Measurements from ENCODE around the gene DQX1.
A peak's percentile ranks its signal among the peaks of the same experiment; 100 is the strongest.

The DQX1 gene

GRCh38 chr2:74502720-74503505 is 23.1 kb downstream of the DQX1 start:
- Histone ChIP-seq H4K20me1 (ENCODE audit: insufficient read depth) (no peaks in the 10 kb centered on the region), H3K4me3 (IDR thresholded peaks at IDR 0.05; ENCODE audit: insufficient read depth, low read depth, low read length) (no peak overlapping the region), H3K4me2 (peak overlapping the region; percentile 96), H3K79me2 (ENCODE audit: insufficient read depth, low read depth) (peaks cover 13% of the 10 kb centered on the region), H3K36me3 (ENCODE audit: insufficient read depth) (no peaks in the 10 kb centered on the region), H3K9ac (peak overlapping the region; percentile 42; the same call in 1 of the 2 replicates), H3K27me3 (ENCODE audit: insufficient read depth, low read depth) (peaks cover 12% of the 10 kb centered on the region; the same call in 1 of the 2 replicates), H2AFZ (ENCODE audit: low read depth) (peak overlapping the region; percentile 98), H3K27ac (no peak overlapping the region), H3K4me1 (ENCODE audit: low read depth, poor library complexity, severe bottlenecking) (peaks cover 23% of the 10 kb centered on the region)
- peak; percentile 40 for TF ChIP-seq CTCF (conservative IDR thresholded peaks at IDR 0.05; ENCODE audit: low read depth, low read length)

GRCh38 chr2:74502147-74502719 is 23.8 kb downstream of the DQX1 start:
- H3K79me2 ChIP-seq (ENCODE audit: insufficient read depth, low read depth): peaks cover 13% of the 10 kb centered on the region
- no peak overlapping the region for H3K4me3 ChIP-seq (IDR thresholded peaks at IDR 0.05; ENCODE audit: insufficient read depth, low read depth, low read length)
- H3K36me3 ChIP-seq (ENCODE audit: insufficient read depth): no peaks in the 10 kb centered on the region
- peak overlapping the region; percentile 42; the same call in 1 of the 2 replicates for H3K9ac ChIP-seq
- no peaks in the 10 kb centered on the region for H4K20me1 ChIP-seq (ENCODE audit: insufficient read depth)
- no peak overlapping the region for H3K27ac ChIP-seq
- H3K4me1 ChIP-seq (ENCODE audit: low read depth, poor library complexity, severe bottlenecking): peaks cover 21% of the 10 kb centered on the region
- H3K4me2 ChIP-seq: peak overlapping the region; percentile 96
- peaks cover 12% of the 10 kb centered on the region; the same call in 1 of the 2 replicates for H3K27me3 ChIP-seq (ENCODE audit: insufficient read depth, low read depth)
- no peak for TF ChIP-seq CTCF (conservative IDR thresholded peaks at IDR 0.05; ENCODE audit: low read depth, low read length)
- H2AFZ ChIP-seq (ENCODE audit: low read depth): peak overlapping the region; percentile 98

- no peak for TF ChIP-seq CTCF (conservative IDR thresholded peaks at IDR 0.05; ENCODE audit: low read depth, low read length)
- H3K36me3 ChIP-seq (ENCODE audit: insufficient read depth): no peaks in the 10 kb centered on the region
- H3K9ac ChIP-seq: no peak overlapping the region
- H3K27me3 ChIP-seq (ENCODE audit: insufficient read depth, low read depth): peaks cover 12% of the 10 kb centered on the region; the same call in 1 of the 2 replicates
- H2AFZ ChIP-seq (ENCODE audit: low read depth): no peak overlapping the region; the same call in 1 of the 2 replicates
- H3K27ac ChIP-seq: no peak overlapping the region
- peaks cover 19% of the 10 kb centered on the region for H3K4me1 ChIP-seq (ENCODE audit: low read depth, poor library complexity, severe bottlenecking)
- H3K79me2 ChIP-seq (ENCODE audit: insufficient read depth, low read depth): peaks cover 8% of the 10 kb centered on the region
- no peak overlapping the region for H3K4me2 ChIP-seq
- H4K20me1 ChIP-seq (ENCODE audit: insufficient read depth): no peaks in the 10 kb centered on the region
- no peak overlapping the region for H3K4me3 ChIP-seq (IDR thresholded peaks at IDR 0.05; ENCODE audit: insufficient read depth, low read depth, low read length)
These were observed 24.5 kb downstream of the DQX1 start for GRCh38 chr2:74501335-74502071.

GRCh38 chr2:74500578-74500946 is 25.5 kb downstream of the DQX1 start:
- H3K4me1 ChIP-seq (ENCODE audit: low read depth, poor library complexity, severe bottlenecking): peaks cover 10% of the 10 kb centered on the region
- H3K9ac ChIP-seq: no peak overlapping the region
- no peak overlapping the region for H3K4me3 ChIP-seq (IDR thresholded peaks at IDR 0.05; ENCODE audit: insufficient read depth, low read depth, low read length)
- H3K27me3 ChIP-seq (ENCODE audit: insufficient read depth, low read depth): peaks cover 12% of the 10 kb centered on the region; the same call in 1 of the 2 replicates
- H2AFZ ChIP-seq (ENCODE audit: low read depth): no peak overlapping the region
- no peak overlapping the region for H3K27ac ChIP-seq
- no peaks in the 10 kb centered on the region for H3K79me2 ChIP-seq (ENCODE audit: insufficient read depth, low read depth)
- TF ChIP-seq CTCF (conservative IDR thresholded peaks at IDR 0.05; ENCODE audit: low read depth, low read length): no peak
- H3K4me2 ChIP-seq: no peak overlapping the region
- H4K20me1 ChIP-seq (ENCODE audit: insufficient read depth): no peaks in the 10 kb centered on the region
- H3K36me3 ChIP-seq (ENCODE audit: insufficient read depth): no peaks in the 10 kb centered on the region

Data from KMS-11 (cell line).